Measurements from ENCODE around the gene OR4A47.
"Not testable (repeated sequence)": the region's sequence is repeated elsewhere in the genome, so short reads cannot be mapped to it uniquely, and the experiment has no call there.

Gene OR4A47

GRCh38 chr11:48488493-48488892 lies at the start of gene OR4A47:
TSS of gene OR4A47 (plus strand) at chr11:48488793. CDS start at chr11:48488793, 0 bp downstream.
- in situ Hi-C loops (cut with MboI; ENCODE audit: low sequenced_read_pairs); H3K36me3 ChIP-seq (replicated peaks); H3K4me3 ChIP-seq; H3K4me1 ChIP-seq; H3K27me3 ChIP-seq (ENCODE audit: low read depth); DNase-seq (ENCODE audit: low spot score in 2 of 2); H3K9me3 ChIP-seq: not testable (repeated sequence)

- DNase-seq (ENCODE audit: low spot score in 2 of 2); H3K9me3 ChIP-seq; H3K4me3 ChIP-seq; H3K36me3 ChIP-seq (replicated peaks); H3K27me3 ChIP-seq (ENCODE audit: low read depth); H3K4me1 ChIP-seq; in situ Hi-C loops (cut with MboI; ENCODE audit: low sequenced_read_pairs): not testable (repeated sequence)
Observed at GRCh38 chr11:48455909-48456308, 32.7 kb upstream of the OR4A47 start.

GRCh38 chr11:48473966-48474365 lies 14.6 kb upstream of the OR4A47 start:
- H3K9me3 ChIP-seq; H3K4me1 ChIP-seq; H3K4me3 ChIP-seq; H3K36me3 ChIP-seq (replicated peaks); in situ Hi-C loops (cut with MboI; ENCODE audit: low sequenced_read_pairs); DNase-seq (ENCODE audit: low spot score in 2 of 2); H3K27me3 ChIP-seq (ENCODE audit: low read depth): not testable (repeated sequence)

- H3K27me3 ChIP-seq (ENCODE audit: low read depth); H3K4me3 ChIP-seq; H3K9me3 ChIP-seq; in situ Hi-C loops (cut with MboI; ENCODE audit: low sequenced_read_pairs); DNase-seq (ENCODE audit: low spot score in 2 of 2); H3K36me3 ChIP-seq (replicated peaks); H3K4me1 ChIP-seq: not testable (repeated sequence)
Observed at GRCh38 chr11:48474703-48475102, 13.9 kb upstream of the OR4A47 start.

- H3K27me3 ChIP-seq (ENCODE audit: low read depth); H3K9me3 ChIP-seq; in situ Hi-C loops (cut with MboI; ENCODE audit: low sequenced_read_pairs): not testable (repeated sequence)
Observed at GRCh38 chr11:48506169-48506568, 17.6 kb downstream of the OR4A47 start.

GRCh38 chr11:48538991-48539390 lies 50.4 kb downstream of the OR4A47 start:
- no peak for DNase-seq (ENCODE audit: low spot score in 2 of 2)
- Histone ChIP-seq H3K4me1 (no peaks in the 10 kb centered on the region), H3K27me3 (ENCODE audit: low read depth) (no peaks in the 10 kb centered on the region), H3K9me3 (no peaks in the 10 kb centered on the region), H3K36me3 (replicated peaks) (no peaks in the 10 kb centered on the region), H3K4me3 (no peak overlapping the region)
- in situ Hi-C loops (cut with MboI; ENCODE audit: low sequenced_read_pairs) = no loop called here

More at GRCh38 chr11:48506169-48506568, 17.6 kb downstream of the OR4A47 start:
- H3K4me1 ChIP-seq; DNase-seq (ENCODE audit: low spot score in 2 of 2); H3K36me3 ChIP-seq (replicated peaks); H3K4me3 ChIP-seq: not testable (repeated sequence)

Measured in HAP-1 (cell line).